Activated naive CD8-positive, alpha-beta T cell treated with anti-CD3 and anti-CD28 coated beads for 36 hours (primary cell): ENCODE results near the gene MALT1. TPM values are rescaled to one million over a fixed set of nuclear protein-coding genes. Genes with fewer than 3 reads are reported as not detected.

Experiments
- DNase-seq: peaks from one replicate; pipeline ENCODE4 v3.0.0; 2021
- H3K27ac Mint-ChIP-seq: one replicate; pipeline ENCODE4 v1.8.0; 2022; ENCODE audit warnings: mild to moderate bottlenecking, moderate library complexity, mixed read lengths
- H3K27me3 Mint-ChIP-seq: one replicate; pipeline ENCODE4 v1.8.0; 2022; ENCODE audit warnings: mild to moderate bottlenecking, mixed read lengths
- H3K36me3 Mint-ChIP-seq: one replicate; pipeline ENCODE4 v1.8.0; 2021; ENCODE audit warnings: mild to moderate bottlenecking, mixed read lengths
- H3K4me1 Mint-ChIP-seq: one replicate; pipeline ENCODE4 v1.8.0; 2021; ENCODE audit warnings: mixed read lengths
- H3K4me3 Mint-ChIP-seq: one replicate; pipeline ENCODE4 v1.8.0; 2022; ENCODE audit warnings: mild to moderate bottlenecking, moderate library complexity, mixed read lengths
- H3K9me3 Mint-ChIP-seq: one replicate; pipeline ENCODE4 v1.8.0; 2022; ENCODE audit warnings: mixed read lengths
- total RNA-seq, 2 experiments: library from RNA; stranded (reverse); gene quantifications; one replicate each; pipeline ENCODE4 v1.2.3, GENCODE V29; 2021

Gene MALT1
- total RNA-seq, 2 experiments from 2014 or later = 46.2 to 46.5 TPM

- no peaks in the 10 kb centered on the region for H3K9me3 Mint-ChIP-seq
- no peak for DNase-seq
- no peaks in the 10 kb centered on the region for H3K36me3 Mint-ChIP-seq
These were observed 131.7 kb downstream of the MALT1 start for GRCh38 chr18:58802959-58803358.

DNA sequence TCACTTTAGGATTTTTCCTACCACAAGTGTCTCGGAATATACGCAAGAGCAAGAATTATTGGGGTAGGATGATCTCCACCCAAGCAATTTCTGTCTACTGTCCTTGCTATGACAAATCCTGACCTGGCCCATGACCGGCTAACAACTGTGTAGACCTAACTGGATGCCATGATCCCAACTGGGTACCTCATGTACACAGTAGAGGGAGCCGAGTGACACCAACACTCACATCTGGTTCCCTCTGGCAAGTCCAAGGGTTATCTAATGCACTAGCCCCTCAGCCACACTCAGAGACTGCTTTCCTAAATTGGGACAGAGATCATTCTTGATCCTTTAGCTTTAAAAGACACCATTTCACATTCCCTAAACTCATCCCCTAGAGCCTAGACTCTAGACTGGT is 132.7 kb downstream of the MALT1 start:
- Mint-ChIP-seq H3K27me3 (peaks cover 68% of the 10 kb centered on the region), H3K36me3 (no peaks in the 10 kb centered on the region), H3K4me1 (no peaks in the 10 kb centered on the region), H3K4me3 (no peak overlapping the region), H3K9me3 (no peaks in the 10 kb centered on the region), H3K27ac (no peak overlapping the region)
- no peak for DNase-seq

More at GRCh38 chr18:58802959-58803358, 131.7 kb downstream of the MALT1 start:
- Mint-ChIP-seq H3K4me3 (no peak overlapping the region), H3K27ac (no peak overlapping the region), H3K27me3 (peaks cover 64% of the 10 kb centered on the region), H3K4me1 (no peaks in the 10 kb centered on the region)

Other genes with a start within 250 kb of the MALT1 start
- gene ALPK2, start 42.4 kb upstream of the MALT1 start, total RNA-seq = under 1 TPM; 0.62 to 0.76 TPM
- gene ZNF532, start 193.4 kb downstream of the MALT1 start, total RNA-seq = 1 to 10 TPM; 1.2 to 1.5 TPM